ENCODE measurements around the gene GABARAPL1. TPM values are rescaled to one million over a fixed set of nuclear protein-coding genes. Genes with fewer than 3 reads are reported as not detected.
"Not testable (repeated sequence)": the region's sequence is repeated elsewhere in the genome, so short reads cannot be mapped to it uniquely, and the experiment has no call there.

The GABARAPL1 gene
- total and polyA plus RNA-seq, 4 donors: 44.0 to 88.5 (median 75.0) TPM

DNA sequence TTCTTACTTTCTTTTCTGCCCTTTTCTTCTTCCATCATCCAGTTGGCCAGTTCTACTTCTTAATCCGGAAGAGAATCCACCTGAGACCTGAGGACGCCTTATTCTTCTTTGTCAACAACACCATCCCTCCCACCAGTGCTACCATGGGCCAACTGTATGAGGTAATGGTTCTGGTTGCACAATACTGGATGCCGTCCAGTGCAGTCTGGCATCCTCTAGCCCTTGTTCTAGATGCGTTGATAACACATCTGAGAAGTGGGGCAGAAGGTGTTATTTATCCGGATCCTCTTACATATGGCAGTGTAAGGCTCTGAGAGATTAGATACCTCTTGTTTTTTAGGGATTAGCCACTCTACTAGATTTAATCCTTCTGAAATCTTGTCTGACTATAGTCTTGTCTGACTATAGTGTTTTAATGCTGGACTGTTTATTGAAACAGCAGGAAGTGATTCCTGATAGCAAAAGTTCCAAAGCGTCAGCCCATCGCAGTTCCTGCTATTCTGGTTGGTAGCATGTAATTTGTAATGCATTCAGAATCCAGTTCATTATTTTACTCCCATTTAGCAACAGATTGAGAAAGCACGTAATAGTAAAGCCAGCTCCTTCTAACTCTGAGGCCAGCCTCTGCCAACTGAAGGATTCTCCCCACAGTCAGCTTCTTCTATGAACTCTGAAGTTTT is 7.9 kb downstream of the GABARAPL1 start:
- TF ChIP-seq CTCF (IDR thresholded peaks at IDR 0.05; ENCODE audit: control extremely low read depth, extremely low read depth): no peak
- H3K9me3 ChIP-seq (ENCODE audit: control insufficient read depth in 4 of 4, insufficient read depth in 3 of 4, low read length in 3 of 4): no peaks in the 10 kb centered on the region
- no peak overlapping the region for H3K4me3 ChIP-seq
- H3K36me3 ChIP-seq (ENCODE audit: control insufficient read depth in 4 of 4, insufficient read depth in 4 of 4, low read length in 4 of 4): peaks cover 16 to 52% (median 33%) of the 10 kb centered on the region in 4 donors
- DNase-seq (peak in 2 of 3 donors; percentile 38 to 59), ATAC-seq (ENCODE audit: insufficient read depth, low FRiP score) (peak; percentile 78)
- no peak overlapping the region for H3K9ac ChIP-seq (ENCODE audit: insufficient read depth in 1 of 2, low read length in 2 of 2)
- H3K27me3 ChIP-seq (ENCODE audit: control insufficient read depth in 3 of 3, insufficient read depth in 3 of 3, low read length in 2 of 3): no peaks in the 10 kb centered on the region
- peak overlapping the region in 1 of 2 donors; percentile 42 for H3K27ac ChIP-seq (ENCODE audit: low read depth in 1 of 2, low read length in 1 of 2)
- WGBS, 2 donors: 41 to 53% methylated on average over 8 of the region's 8 CpGs
- H3K4me1 ChIP-seq (ENCODE audit: control insufficient read depth in 5 of 5, insufficient read depth in 5 of 5, low read length in 5 of 5): peaks cover 0 to 18% (median 0%) of the 10 kb centered on the region in 5 donors

DNA sequence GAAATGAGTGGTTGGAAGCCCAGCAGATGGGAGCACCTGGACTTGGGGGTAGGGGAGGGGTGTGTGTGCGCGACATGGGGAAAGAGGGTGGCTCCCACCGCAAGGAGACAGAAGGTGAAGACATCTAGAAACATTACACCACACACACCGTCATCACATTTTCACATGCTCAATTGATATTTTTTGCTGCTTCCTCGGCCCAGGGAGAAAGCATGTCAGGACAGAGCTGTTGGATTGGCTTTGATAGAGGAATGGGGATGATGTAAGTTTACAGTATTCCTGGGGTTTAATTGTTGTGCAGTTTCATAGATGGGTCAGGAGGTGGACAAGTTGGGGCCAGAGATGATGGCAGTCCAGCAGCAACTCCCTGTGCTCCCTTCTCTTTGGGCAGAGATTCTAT is 9.2 kb downstream of the GABARAPL1 start:
- H3K4me3 ChIP-seq: no peak overlapping the region
- DNase-seq (no peak), ATAC-seq (ENCODE audit: insufficient read depth, low FRiP score) (no peak)
- no peak overlapping the region for H3K9ac ChIP-seq (ENCODE audit: insufficient read depth in 1 of 2, low read length in 2 of 2)
- peaks cover 0 to 17% (median 0%) of the 10 kb centered on the region in 5 donors for H3K4me1 ChIP-seq (ENCODE audit: control insufficient read depth in 5 of 5, insufficient read depth in 5 of 5, low read length in 5 of 5)
- 95 to 96% methylated on average over 5 of the region's 5 CpGs for WGBS, 2 donors
- no peak for TF ChIP-seq CTCF (IDR thresholded peaks at IDR 0.05; ENCODE audit: control extremely low read depth, extremely low read depth)
- H3K36me3 ChIP-seq (ENCODE audit: control insufficient read depth in 4 of 4, insufficient read depth in 4 of 4, low read length in 4 of 4): peaks cover 16 to 52% (median 33%) of the 10 kb centered on the region in 4 donors
- H3K27ac ChIP-seq (ENCODE audit: low read depth in 1 of 2, low read length in 1 of 2): no peak overlapping the region
- no peaks in the 10 kb centered on the region for H3K9me3 ChIP-seq (ENCODE audit: control insufficient read depth in 4 of 4, insufficient read depth in 3 of 4, low read length in 3 of 4)
- H3K27me3 ChIP-seq (ENCODE audit: control insufficient read depth in 3 of 3, insufficient read depth in 3 of 3, low read length in 2 of 3): no peaks in the 10 kb centered on the region

DNA sequence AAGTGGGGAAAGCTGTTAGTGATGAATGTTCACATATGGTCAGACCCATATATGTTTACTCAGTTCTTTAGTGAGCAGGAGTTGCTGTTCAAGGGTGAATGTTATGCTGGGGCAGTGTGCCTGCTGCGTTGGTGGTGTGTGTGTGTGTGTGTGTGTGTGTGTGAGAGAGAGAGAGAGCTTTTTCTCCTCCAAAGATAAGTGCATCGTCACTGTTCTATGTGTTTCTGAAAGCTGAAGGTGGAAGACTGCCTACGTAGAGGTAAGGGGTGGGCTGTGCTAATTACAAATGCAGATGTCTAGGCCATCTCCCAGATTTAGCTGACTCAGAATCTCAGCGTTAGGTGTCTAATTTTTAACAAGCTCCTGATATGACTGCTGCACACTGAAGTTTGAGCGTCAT is 10.5 kb downstream of the GABARAPL1 start:
- DNase-seq (no peak), ATAC-seq (ENCODE audit: insufficient read depth, low FRiP score) (no peak)
- WGBS, 2 donors: 92 to 93% methylated on average over 5 of the region's 5 CpGs

DNA sequence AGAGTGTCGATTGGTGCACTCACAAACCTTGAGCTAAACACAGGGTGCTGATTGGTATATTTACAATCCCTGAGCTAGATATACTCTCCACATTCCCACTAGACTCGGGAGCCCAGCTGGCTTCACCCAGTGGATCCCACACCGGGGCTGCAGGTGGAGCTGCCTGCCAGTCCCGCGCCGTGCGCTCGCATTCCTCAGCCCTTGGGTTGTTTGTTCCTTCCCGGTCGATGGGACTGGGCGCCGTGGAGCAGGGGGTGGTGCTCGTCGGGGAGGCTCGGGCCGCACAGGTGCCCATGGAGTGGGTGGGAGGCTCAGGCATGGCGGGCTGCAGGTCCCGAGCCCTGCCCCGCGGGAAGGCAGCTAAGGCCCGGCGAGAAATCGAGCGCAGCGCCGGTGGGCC is 12.7 kb downstream of the GABARAPL1 start:
- 93 to 96% methylated on average over 19 to 22 of the region's 26 CpGs for WGBS, 2 donors
- H3K27me3 ChIP-seq (ENCODE audit: control insufficient read depth in 3 of 3, insufficient read depth in 3 of 3, low read length in 2 of 3); H3K9me3 ChIP-seq (ENCODE audit: control insufficient read depth in 4 of 4, insufficient read depth in 3 of 4, low read length in 3 of 4); H3K4me3 ChIP-seq; DNase-seq; H3K4me1 ChIP-seq (ENCODE audit: control insufficient read depth in 5 of 5, insufficient read depth in 5 of 5, low read length in 5 of 5); H3K9ac ChIP-seq (ENCODE audit: insufficient read depth in 1 of 2, low read length in 2 of 2); ATAC-seq (ENCODE audit: insufficient read depth, low FRiP score); H3K27ac ChIP-seq (ENCODE audit: low read depth in 1 of 2, low read length in 1 of 2): not testable (repeated sequence)
- H3K36me3 ChIP-seq (ENCODE audit: control insufficient read depth in 4 of 4, insufficient read depth in 4 of 4, low read length in 4 of 4): peaks cover 16 to 36% (median 26%) of the 10 kb centered on the region in 4 donors

More for the DNA sequence above, 10.5 kb downstream of the GABARAPL1 start:
- Histone ChIP-seq H3K4me1 (ENCODE audit: control insufficient read depth in 5 of 5, insufficient read depth in 5 of 5, low read length in 5 of 5) (peaks cover 0 to 11% (median 0%) of the 10 kb centered on the region in 5 donors), H3K9ac (ENCODE audit: insufficient read depth in 1 of 2, low read length in 2 of 2) (no peak overlapping the region), H3K27ac (ENCODE audit: low read depth in 1 of 2, low read length in 1 of 2) (no peak overlapping the region), H3K4me3 (no peak overlapping the region), H3K27me3 (ENCODE audit: control insufficient read depth in 3 of 3, insufficient read depth in 3 of 3, low read length in 2 of 3) (no peaks in the 10 kb centered on the region), H3K9me3 (ENCODE audit: control insufficient read depth in 4 of 4, insufficient read depth in 3 of 4, low read length in 3 of 4) (no peaks in the 10 kb centered on the region), H3K36me3 (ENCODE audit: control insufficient read depth in 4 of 4, insufficient read depth in 4 of 4, low read length in 4 of 4) (peaks cover 16 to 46% (median 32%) of the 10 kb centered on the region in 4 donors)
- no peak for TF ChIP-seq CTCF (IDR thresholded peaks at IDR 0.05; ENCODE audit: control extremely low read depth, extremely low read depth)
